GM12878 (cell line): ENCODE measurements around the gene PFKFB3. TPM values are rescaled to one million over a fixed set of nuclear protein-coding genes. Genes with fewer than 3 reads are reported as not detected.

Experiments
- BMI1 ChIP-seq: fragments of 450-650 bp; IDR thresholded peaks from 2 replicates; pipeline ENCODE4 v1.6.1; 2016; ENCODE audit warnings: mild to moderate bottlenecking, moderate library complexity, borderline replicate concordance
- CBX3 ChIP-seq: fragments of 200-600 bp; sonication (generic); IDR thresholded peaks from 2 replicates; pipeline ENCODE4 v1.6.1; 2016; ENCODE audit warnings: low read depth, borderline replicate concordance
- CREB1 ChIP-seq: IDR thresholded peaks from 2 replicates; pipeline ENCODE4 v1.6.1; 2012; ENCODE audit warnings: low read depth, mild to moderate bottlenecking, inconsistent platforms
- EP300 ChIP-seq, 2 experiments: fragments of 150-350 bp in 1 of 2; IDR thresholded peaks; 2 replicates each; pipeline ENCODE4 v1.6.1; 2011 to 2012; ENCODE audit warnings: low read depth in 2 of 2, low read length in 2 of 2, borderline replicate concordance in 1 of 2, improper control_type of control experiment in 1 of 2, inconsistent platforms in 1 of 2; ENCODE audit not compliant: control insufficient read depth in 1 of 2
- ETV6 ChIP-seq, 2 experiments: fragments of 450-650 bp in 1 of 2; IDR thresholded peaks in 1 of 2; conservative IDR thresholded peaks in 1 of 2; 2 replicates each; pipeline ENCODE4 v1.6.1; 2014; ENCODE audit warnings: antibody characterized with exemption in 1 of 2, borderline replicate concordance in 1 of 2, low read depth in 1 of 2, mild to moderate bottlenecking in 1 of 2, moderate library complexity in 1 of 2
- FOXK2 ChIP-seq: fragments of 450-650 bp; IDR thresholded peaks from 2 replicates; pipeline ENCODE4 v1.6.1; 2017; ENCODE audit warnings: mild to moderate bottlenecking, moderate library complexity
- MYC ChIP-seq: IDR thresholded peaks from 2 replicates; pipeline ENCODE4 v1.6.1; 2011; ENCODE audit warnings: mild to moderate bottlenecking, low read length, moderate library complexity, inconsistent platforms; ENCODE audit not compliant: insufficient read depth, insufficient replicate concordance, insufficient read length, severe bottlenecking
- NR2C1 ChIP-seq: fragments of 450-650 bp; IDR thresholded peaks from 2 replicates; pipeline ENCODE4 v1.6.1; 2017; ENCODE audit warnings: antibody characterized with exemption, mild to moderate bottlenecking, moderate library complexity
- PAX8 ChIP-seq: fragments of 450-650 bp; IDR thresholded peaks from 2 replicates; pipeline ENCODE4 v1.6.1; 2017; ENCODE audit warnings: mild to moderate bottlenecking, moderate library complexity
- ZNF274 ChIP-seq: IDR thresholded peaks from one replicate; pipeline ENCODE4 v1.8.0; 2011; ENCODE audit not compliant: insufficient read length, insufficient read depth
- polyA plus RNA-seq, 11 experiments: library from polyadenylated mRNA; depleted of rRNA in 4 of 11; unstranded in 6 of 11; stranded (reverse) in 5 of 11; fragments of >200 nt; fragmentation: Nextera tagmentation in 4 of 11; fragmentation: Illumina TruSeq in 1 of 11; extraction: Ambion mirVana in 4 of 11; extraction: Trizol in 1 of 11; gene quantifications; 1 replicate in 1 of 11; 2 replicates in 10 of 11; pipeline versions ENCODE4 v1.2.1 to v1.2.3, GENCODE V29; 2011 to 2016; ENCODE audit warnings: inconsistent platforms in 2 of 11, missing spikeins in 2 of 11, low read depth in 1 of 11
- total RNA-seq, 4 experiments: library from RNA; depleted of rRNA in 3 of 4; stranded (reverse); fragments of >200 nt in 3 of 4; fragmentation: Illumina TruSeq in 1 of 4; extraction: Trizol in 1 of 4; gene quantifications; 2 replicates each; pipeline versions ENCODE4 v1.2.1 to v1.2.3, GENCODE V29; 2013 to 2021
- TF ChIP-seq, protein P1 (sequence below): IDR thresholded peaks from 2 replicates; pipeline ENCODE4 v1.6.1; 2012; ENCODE audit warnings: mild to moderate bottlenecking, low read depth, low read length
- TF ChIP-seq, protein P2 (sequence below): IDR thresholded peaks from 2 replicates; pipeline ENCODE4 v1.6.1; 2012; ENCODE audit warnings: low read length, inconsistent platforms
- TF ChIP-seq, protein P3 (sequence below), 3 experiments: IDR thresholded peaks in 2 of 3; conservative IDR thresholded peaks in 1 of 3; 2 replicates each; pipeline ENCODE4 v1.5.1; 2011; ENCODE audit warnings: low read depth in 3 of 3, low read length in 3 of 3, mild to moderate bottlenecking in 3 of 3, control low read depth in 2 of 3, moderate library complexity in 2 of 3, inconsistent platforms in 1 of 3, mixed read lengths in 1 of 3; ENCODE audit not compliant: control insufficient read depth in 2 of 3, insufficient read depth in 1 of 3; ENCODE audit errors: extremely low read depth in 1 of 3
- TF ChIP-seq, protein P4 (sequence below): fragments of 150-350 bp; IDR thresholded peaks from 2 replicates; pipeline ENCODE4 v1.6.1; 2014; ENCODE audit warnings: mild to moderate bottlenecking, low read depth, low read length
- TF ChIP-seq, protein P5 (sequence below): IDR thresholded peaks from 2 replicates; pipeline ENCODE4 v1.6.1; 2011; ENCODE audit warnings: borderline replicate concordance, low read depth, mild to moderate bottlenecking, moderate library complexity, mixed read lengths, low read length; ENCODE audit not compliant: insufficient read depth; ENCODE audit errors: extremely low read length

Gene PFKFB3
- total and polyA plus RNA-seq, 10 of the 15 experiments (the other 5 are each of a cell fraction or from before 2014, with no cell fraction given): 1.6 to 46.7 (median 13.7) TPM

DNA sequence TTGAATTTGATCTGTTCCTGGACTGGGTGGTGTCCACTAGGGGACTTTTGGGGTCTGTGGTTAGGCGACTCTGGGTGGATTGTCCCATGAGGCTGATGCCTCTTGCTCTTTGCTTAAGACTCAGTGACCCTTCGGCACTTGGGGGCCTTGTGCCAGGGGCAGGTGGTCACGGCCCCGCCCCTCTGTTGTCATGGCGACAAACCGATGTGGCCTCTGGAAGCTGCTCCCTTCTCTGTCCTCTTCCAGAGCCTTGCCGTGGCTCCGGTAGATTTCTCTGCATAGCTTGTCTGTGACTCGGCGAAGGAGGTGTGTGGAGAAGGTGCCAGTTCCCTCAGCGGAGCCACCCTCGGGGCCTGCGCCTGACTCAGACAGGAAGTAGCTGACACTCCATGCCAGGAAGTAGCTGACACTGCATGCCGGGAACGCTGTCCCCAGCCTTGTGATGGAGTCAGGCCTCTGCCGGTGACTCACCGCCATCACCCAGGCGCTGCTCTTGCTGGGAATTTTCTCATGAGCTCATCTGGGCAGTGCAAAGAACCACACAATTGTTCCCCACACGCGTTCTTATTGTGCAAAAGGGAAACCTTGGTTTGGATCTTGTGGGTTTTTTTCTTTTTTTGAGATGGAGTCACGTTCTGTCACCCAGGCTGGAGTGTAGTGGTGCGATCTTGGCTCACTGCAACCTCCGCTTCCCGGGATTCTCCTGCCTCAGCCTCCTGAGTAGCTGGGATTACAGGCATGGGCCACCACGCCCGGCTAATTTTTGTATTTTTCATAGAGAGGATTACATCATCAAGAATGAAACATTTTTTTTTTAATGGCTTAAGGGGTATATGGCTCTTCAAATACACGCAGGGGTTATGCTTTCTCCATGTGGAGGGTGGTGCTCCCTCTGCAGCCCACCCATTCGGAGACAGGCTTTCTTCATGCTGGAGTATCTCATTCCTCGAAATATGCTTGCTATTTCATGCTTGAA lies 72.6 kb downstream of the PFKFB3 start (continued):
- TF ChIP-seq ZNF274 (no peak), CBX3 (no peak), NR2C1 (no peak), EP300 (IDR thresholded peaks at IDR 0.05; ENCODE audit: borderline replicate concordance in 1 of 2, control insufficient read depth in 1 of 2, low read depth in 2 of 2, low read length in 2 of 2) (0 out of 4 replicates have a peak, but pooled peaks have one; percentile 51 to 52), CREB1 (peak; percentile 70), BMI1 (peak; percentile 96), FOXK2 (no peak), ETV6 (conservative IDR thresholded peaks at IDR 0.05 in 1 of 2, IDR thresholded peaks at IDR 0.05 in 1 of 2; ENCODE audit: borderline replicate concordance in 1 of 2, low read depth in 1 of 2) (peak in 1 of 2 experiments; percentile 93; a peak in 2 of 4 replicates), PAX8 (no peak), MYC (no peak)
- TF ChIP-seq, protein P1, sequence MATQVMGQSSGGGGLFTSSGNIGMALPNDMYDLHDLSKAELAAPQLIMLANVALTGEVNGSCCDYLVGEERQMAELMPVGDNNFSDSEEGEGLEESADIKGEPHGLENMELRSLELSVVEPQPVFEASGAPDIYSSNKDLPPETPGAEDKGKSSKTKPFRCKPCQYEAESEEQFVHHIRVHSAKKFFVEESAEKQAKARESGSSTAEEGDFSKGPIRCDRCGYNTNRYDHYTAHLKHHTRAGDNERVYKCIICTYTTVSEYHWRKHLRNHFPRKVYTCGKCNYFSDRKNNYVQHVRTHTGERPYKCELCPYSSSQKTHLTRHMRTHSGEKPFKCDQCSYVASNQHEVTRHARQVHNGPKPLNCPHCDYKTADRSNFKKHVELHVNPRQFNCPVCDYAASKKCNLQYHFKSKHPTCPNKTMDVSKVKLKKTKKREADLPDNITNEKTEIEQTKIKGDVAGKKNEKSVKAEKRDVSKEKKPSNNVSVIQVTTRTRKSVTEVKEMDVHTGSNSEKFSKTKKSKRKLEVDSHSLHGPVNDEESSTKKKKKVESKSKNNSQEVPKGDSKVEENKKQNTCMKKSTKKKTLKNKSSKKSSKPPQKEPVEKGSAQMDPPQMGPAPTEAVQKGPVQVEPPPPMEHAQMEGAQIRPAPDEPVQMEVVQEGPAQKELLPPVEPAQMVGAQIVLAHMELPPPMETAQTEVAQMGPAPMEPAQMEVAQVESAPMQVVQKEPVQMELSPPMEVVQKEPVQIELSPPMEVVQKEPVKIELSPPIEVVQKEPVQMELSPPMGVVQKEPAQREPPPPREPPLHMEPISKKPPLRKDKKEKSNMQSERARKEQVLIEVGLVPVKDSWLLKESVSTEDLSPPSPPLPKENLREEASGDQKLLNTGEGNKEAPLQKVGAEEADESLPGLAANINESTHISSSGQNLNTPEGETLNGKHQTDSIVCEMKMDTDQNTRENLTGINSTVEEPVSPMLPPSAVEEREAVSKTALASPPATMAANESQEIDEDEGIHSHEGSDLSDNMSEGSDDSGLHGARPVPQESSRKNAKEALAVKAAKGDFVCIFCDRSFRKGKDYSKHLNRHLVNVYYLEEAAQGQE: peak; percentile 28; the same call in 1 of the 2 replicates
- TF ChIP-seq, protein P2, sequence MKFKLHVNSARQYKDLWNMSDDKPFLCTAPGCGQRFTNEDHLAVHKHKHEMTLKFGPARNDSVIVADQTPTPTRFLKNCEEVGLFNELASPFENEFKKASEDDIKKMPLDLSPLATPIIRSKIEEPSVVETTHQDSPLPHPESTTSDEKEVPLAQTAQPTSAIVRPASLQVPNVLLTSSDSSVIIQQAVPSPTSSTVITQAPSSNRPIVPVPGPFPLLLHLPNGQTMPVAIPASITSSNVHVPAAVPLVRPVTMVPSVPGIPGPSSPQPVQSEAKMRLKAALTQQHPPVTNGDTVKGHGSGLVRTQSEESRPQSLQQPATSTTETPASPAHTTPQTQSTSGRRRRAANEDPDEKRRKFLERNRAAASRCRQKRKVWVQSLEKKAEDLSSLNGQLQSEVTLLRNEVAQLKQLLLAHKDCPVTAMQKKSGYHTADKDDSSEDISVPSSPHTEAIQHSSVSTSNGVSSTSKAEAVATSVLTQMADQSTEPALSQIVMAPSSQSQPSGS: peak; percentile 85
- TF ChIP-seq, protein P3, sequence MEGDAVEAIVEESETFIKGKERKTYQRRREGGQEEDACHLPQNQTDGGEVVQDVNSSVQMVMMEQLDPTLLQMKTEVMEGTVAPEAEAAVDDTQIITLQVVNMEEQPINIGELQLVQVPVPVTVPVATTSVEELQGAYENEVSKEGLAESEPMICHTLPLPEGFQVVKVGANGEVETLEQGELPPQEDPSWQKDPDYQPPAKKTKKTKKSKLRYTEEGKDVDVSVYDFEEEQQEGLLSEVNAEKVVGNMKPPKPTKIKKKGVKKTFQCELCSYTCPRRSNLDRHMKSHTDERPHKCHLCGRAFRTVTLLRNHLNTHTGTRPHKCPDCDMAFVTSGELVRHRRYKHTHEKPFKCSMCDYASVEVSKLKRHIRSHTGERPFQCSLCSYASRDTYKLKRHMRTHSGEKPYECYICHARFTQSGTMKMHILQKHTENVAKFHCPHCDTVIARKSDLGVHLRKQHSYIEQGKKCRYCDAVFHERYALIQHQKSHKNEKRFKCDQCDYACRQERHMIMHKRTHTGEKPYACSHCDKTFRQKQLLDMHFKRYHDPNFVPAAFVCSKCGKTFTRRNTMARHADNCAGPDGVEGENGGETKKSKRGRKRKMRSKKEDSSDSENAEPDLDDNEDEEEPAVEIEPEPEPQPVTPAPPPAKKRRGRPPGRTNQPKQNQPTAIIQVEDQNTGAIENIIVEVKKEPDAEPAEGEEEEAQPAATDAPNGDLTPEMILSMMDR (IDR thresholded peaks at IDR 0.05 in 2 of 3, conservative IDR thresholded peaks at IDR 0.05 in 1 of 3; ENCODE audit: control insufficient read depth in 2 of 3, extremely low read depth in 1 of 3, insufficient read depth in 1 of 3, low read depth in 3 of 3, low read length in 3 of 3): 0 out of 6 replicates have a peak, but pooled peaks of 1 of the 3 experiments have one; percentile 2
- TF ChIP-seq, protein P4, sequence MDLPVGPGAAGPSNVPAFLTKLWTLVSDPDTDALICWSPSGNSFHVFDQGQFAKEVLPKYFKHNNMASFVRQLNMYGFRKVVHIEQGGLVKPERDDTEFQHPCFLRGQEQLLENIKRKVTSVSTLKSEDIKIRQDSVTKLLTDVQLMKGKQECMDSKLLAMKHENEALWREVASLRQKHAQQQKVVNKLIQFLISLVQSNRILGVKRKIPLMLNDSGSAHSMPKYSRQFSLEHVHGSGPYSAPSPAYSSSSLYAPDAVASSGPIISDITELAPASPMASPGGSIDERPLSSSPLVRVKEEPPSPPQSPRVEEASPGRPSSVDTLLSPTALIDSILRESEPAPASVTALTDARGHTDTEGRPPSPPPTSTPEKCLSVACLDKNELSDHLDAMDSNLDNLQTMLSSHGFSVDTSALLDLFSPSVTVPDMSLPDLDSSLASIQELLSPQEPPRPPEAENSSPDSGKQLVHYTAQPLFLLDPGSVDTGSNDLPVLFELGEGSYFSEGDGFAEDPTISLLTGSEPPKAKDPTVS: no peak
- TF ChIP-seq, protein P5, sequence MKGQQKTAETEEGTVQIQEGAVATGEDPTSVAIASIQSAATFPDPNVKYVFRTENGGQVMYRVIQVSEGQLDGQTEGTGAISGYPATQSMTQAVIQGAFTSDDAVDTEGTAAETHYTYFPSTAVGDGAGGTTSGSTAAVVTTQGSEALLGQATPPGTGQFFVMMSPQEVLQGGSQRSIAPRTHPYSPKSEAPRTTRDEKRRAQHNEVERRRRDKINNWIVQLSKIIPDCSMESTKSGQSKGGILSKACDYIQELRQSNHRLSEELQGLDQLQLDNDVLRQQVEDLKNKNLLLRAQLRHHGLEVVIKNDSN: no peak
